Measurements from ENCODE around the gene SERPINA1. TPM values are rescaled to one million over a fixed set of nuclear protein-coding genes. Genes with fewer than 3 reads are reported as not detected.
A peak's percentile ranks its signal among the peaks of the same experiment; 100 is the strongest.

The SERPINA1 gene
- total RNA-seq, 1 experiment from 2014 or later, result not detected

- H3K9me3 ChIP-seq (ENCODE audit: low read depth, low read length, poor library complexity, severe bottlenecking), result no peaks in the 10 kb centered on the region
- no TSS peak for BruUV-seq (replicated peaks)
- no peaks in the 10 kb centered on the region for H3K36me3 ChIP-seq (ENCODE audit: insufficient read depth, low read length, poor library complexity, severe bottlenecking)
- ChIA-PET CTCF (no interaction called here), POLR2A (ENCODE audit: low non-redundant PET) (no interaction called here)
- no peak for TF ChIP-seq EZH2 (IDR thresholded peaks at IDR 0.05; ENCODE audit: borderline replicate concordance, low read depth, low read length, poor library complexity, severe bottlenecking)
- no peak for TF ChIP-seq CTCF (conservative IDR thresholded peaks at IDR 0.05; ENCODE audit: low read depth, low read length)
- no peaks in the 10 kb centered on the region for H3K4me1 ChIP-seq (ENCODE audit: insufficient read depth, low read length, poor library complexity, severe bottlenecking)
- H3K27me3 ChIP-seq (replicated peaks; ENCODE audit: insufficient read depth, low read depth, low read length, poor library complexity), result peaks cover 40% of the 10 kb centered on the region
- H3K4me3 ChIP-seq (ENCODE audit: low read depth, low read length, poor library complexity, severe bottlenecking), result no peak overlapping the region
- no peak for DNase-seq (ENCODE audit: low spot score)
- no peak overlapping the region for H3K27ac ChIP-seq (ENCODE audit: low read depth, low read length, poor library complexity, severe bottlenecking)
- intact Hi-C loops (cut with micrococcal nuclease; ENCODE audit: unreplicated experiment), result no loop called here
Observed at GRCh38 chr14:94426526-94426925, 38.1 kb upstream of the SERPINA1 start.

GRCh38 chr14:94424371-94424770 lies 36.0 kb upstream of the SERPINA1 start:
- BruUV-seq (replicated peaks), result no TSS peak
- ChIA-PET POLR2A (ENCODE audit: low non-redundant PET) (no interaction called here), CTCF (no interaction called here)
- intact Hi-C loops (cut with micrococcal nuclease; ENCODE audit: unreplicated experiment), result no loop called here
- Histone ChIP-seq H3K27ac (ENCODE audit: low read depth, low read length, poor library complexity, severe bottlenecking) (no peak overlapping the region), H3K9me3 (ENCODE audit: low read depth, low read length, poor library complexity, severe bottlenecking) (no peaks in the 10 kb centered on the region), H3K4me1 (ENCODE audit: insufficient read depth, low read length, poor library complexity, severe bottlenecking) (no peaks in the 10 kb centered on the region), H3K36me3 (ENCODE audit: insufficient read depth, low read length, poor library complexity, severe bottlenecking) (no peaks in the 10 kb centered on the region), H3K4me3 (ENCODE audit: low read depth, low read length, poor library complexity, severe bottlenecking) (no peak overlapping the region), H3K27me3 (replicated peaks; ENCODE audit: insufficient read depth, low read depth, low read length, poor library complexity) (peaks cover 47% of the 10 kb centered on the region)
- TF ChIP-seq CTCF (conservative IDR thresholded peaks at IDR 0.05; ENCODE audit: low read depth, low read length) (no peak), EZH2 (IDR thresholded peaks at IDR 0.05; ENCODE audit: borderline replicate concordance, low read depth, low read length, poor library complexity, severe bottlenecking) (no peak)
- DNase-seq (ENCODE audit: low spot score), result no peak

- BruUV-seq (replicated peaks), result no TSS peak
- H3K27me3 ChIP-seq (replicated peaks; ENCODE audit: insufficient read depth, low read depth, low read length, poor library complexity), result peaks cover 47% of the 10 kb centered on the region
- POLR2A ChIA-PET (ENCODE audit: low non-redundant PET), result no interaction called here
- H3K27ac ChIP-seq (ENCODE audit: low read depth, low read length, poor library complexity, severe bottlenecking), result no peak overlapping the region
- intact Hi-C loops (cut with micrococcal nuclease; ENCODE audit: unreplicated experiment), result loop anchor here (1.0 kb wide), 1 partner anchor 63 kb away; no protein-coding TSS in a partner anchor
- H3K4me3 ChIP-seq (ENCODE audit: low read depth, low read length, poor library complexity, severe bottlenecking), result no peak overlapping the region
- H3K9me3 ChIP-seq (ENCODE audit: low read depth, low read length, poor library complexity, severe bottlenecking), result no peaks in the 10 kb centered on the region
- peak; percentile 77 for DNase-seq (ENCODE audit: low spot score)
- CTCF ChIA-PET, result interaction anchor here (0.6 to 2.1 kb wide), 7 partner anchors 9 to 1651 kb away, joined by 3 to 8 read pairs (median 5); no protein-coding TSS in a partner anchor
- H3K36me3 ChIP-seq (ENCODE audit: insufficient read depth, low read length, poor library complexity, severe bottlenecking), result no peaks in the 10 kb centered on the region
- TF ChIP-seq CTCF (conservative IDR thresholded peaks at IDR 0.05; ENCODE audit: low read depth, low read length) (peak; percentile 89), EZH2 (IDR thresholded peaks at IDR 0.05; ENCODE audit: borderline replicate concordance, low read depth, low read length, poor library complexity, severe bottlenecking) (no peak)
- no peaks in the 10 kb centered on the region for H3K4me1 ChIP-seq (ENCODE audit: insufficient read depth, low read length, poor library complexity, severe bottlenecking)
Observed at GRCh38 chr14:94423453-94424056, 35.2 kb upstream of the SERPINA1 start.
